Epidermal melanocyte (primary cell): ENCODE data around the gene TCF12.

Source experiments
- DNase-seq: peaks from one replicate; pipeline ENCODE4 v3.0.0; 2011; ENCODE audit warnings: low spot score; ENCODE audit not compliant: insufficient read length

TCF12 gene

GRCh38 chr15:57215881-57216280 is 297.4 kb downstream of the TCF12 start:
- no peak for DNase-seq

GRCh38 chr15:57216288-57216687 is 297.8 kb downstream of the TCF12 start:
- DNase-seq = no peak

DNA sequence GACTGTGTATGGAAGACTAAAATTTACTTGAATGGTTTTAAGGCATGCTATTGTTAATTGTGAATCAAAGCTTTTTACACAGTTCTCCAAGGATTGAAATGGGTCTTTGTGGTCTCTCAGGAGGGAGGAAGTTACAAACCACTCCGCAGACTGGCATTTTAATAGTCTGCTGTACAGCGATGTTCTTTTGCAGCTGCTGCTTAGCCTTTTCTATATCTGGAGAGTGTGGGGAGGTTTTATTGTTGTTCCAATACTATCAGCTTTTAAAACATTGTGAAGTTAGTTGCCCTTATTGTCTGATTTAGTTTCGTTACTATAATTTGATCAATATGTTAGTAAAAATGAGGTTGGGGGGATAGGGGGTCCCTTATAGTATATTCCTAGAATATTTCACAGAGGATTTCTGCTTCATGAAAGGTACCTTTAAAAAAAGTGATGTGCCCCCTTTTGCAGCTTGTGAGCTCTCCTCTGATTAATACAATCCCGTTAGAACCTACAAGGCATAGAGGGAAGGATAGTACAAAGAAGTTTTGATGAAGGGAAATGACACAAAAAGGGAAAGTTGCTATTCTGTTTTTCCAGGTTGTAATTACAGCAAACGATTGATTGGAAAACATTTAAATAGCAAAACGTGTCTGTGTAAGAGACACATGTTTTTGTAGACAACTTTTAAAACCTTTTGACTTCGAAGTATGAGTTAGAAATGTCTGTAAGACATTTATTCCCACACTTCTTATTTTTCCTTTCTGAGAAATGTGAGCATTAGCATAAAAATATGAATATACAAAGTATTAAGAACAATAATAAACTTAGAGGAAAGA is 299.5 kb downstream of the TCF12 start:
- DNase-seq = no peak

- no peak for DNase-seq
Observed at GRCh38 chr15:57218826-57219576, 300.6 kb downstream of the TCF12 start.

DNA sequence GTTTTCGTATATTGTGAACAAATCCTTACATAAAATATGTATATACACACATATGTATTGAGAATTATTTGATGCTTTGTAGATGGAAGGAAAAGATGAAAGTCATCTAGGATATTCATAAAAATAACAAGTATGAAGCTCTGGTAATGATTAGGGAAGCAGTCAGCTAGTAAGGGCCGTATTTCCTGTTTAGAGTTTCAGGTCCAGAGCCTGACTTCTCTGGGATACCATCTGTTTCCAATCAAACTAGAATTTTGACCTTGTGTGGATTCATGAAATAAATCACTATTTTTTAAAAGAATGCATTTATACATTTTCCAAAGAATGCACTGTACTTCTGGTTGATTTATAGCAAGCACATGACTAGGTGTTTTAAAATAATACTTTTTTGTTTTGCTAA is 301.8 kb downstream of the TCF12 start:
- no peak for DNase-seq

- no peak for DNase-seq
Observed at GRCh38 chr15:57221134-57221533, 302.7 kb downstream of the TCF12 start.

- no peak for DNase-seq
Observed at GRCh38 chr15:57223345-57223744, 304.9 kb downstream of the TCF12 start.

- DNase-seq = no peak
Observed at GRCh38 chr15:57223887-57224286, 305.4 kb downstream of the TCF12 start.

DNA sequence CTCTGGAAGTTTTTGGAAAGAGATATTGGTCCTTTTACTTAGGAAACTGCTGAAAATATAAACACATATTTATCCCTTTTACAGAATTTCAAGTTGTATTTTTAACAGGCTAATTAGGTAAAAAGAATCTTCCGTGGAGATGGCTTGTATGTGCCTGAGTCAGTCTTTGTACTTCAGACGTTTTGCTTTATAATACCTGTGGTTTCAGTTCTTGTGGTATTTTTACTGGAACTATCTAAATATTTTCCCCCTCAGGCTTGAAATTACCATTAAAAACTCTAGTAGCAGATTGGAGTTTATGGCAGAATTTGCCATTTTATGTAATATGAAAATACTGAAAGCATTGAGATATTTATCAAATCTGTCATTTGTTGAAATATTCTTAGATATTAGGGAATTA is 306.2 kb downstream of the TCF12 start:
- DNase-seq = no peak

- DNase-seq = no peak
Observed at GRCh38 chr15:57227166-57227565, 308.7 kb downstream of the TCF12 start.

DNA sequence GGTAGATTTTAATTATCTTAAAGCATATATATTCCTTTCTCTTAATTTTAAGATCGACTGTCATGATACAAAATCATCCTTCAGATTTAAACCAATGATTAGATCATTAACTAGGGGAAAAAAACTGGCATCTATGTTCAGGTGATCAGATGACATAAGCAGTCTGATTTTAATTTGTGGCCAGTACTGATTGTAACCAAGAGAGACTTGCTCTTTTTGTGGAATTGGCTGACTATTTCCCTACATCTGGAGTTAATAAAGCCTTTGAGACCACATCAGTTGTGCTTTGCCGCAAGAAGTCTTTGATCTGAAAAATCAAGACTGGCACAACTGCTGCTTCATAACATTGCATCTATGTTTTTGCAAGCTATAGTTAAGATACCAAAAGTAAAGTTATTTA is 309.5 kb downstream of the TCF12 start:
- DNase-seq = no peak

- no peak for DNase-seq
Observed at GRCh38 chr15:57228395-57228794, 310.0 kb downstream of the TCF12 start.

GRCh38 chr15:57229051-57229450 is 310.6 kb downstream of the TCF12 start:
- no peak for DNase-seq

DNA sequence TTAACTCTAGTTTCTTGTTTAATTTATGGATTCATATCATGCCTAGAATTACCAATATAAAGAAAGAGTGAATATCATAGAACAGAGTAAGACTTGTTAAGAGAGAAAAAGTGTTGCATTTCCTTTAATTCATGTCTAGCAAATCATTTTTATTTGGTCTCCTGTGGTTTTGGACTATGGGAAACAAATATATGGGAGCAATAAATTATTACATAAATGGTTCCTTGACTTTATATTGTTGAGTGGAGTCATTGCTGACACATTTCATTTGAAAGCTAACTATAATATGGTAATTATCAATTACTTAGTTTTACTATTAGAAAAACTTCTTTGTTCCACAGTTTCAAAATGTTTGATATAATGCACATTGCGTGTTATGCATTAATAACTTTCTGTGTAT is 313.1 kb downstream of the TCF12 start:
- no peak for DNase-seq

DNA sequence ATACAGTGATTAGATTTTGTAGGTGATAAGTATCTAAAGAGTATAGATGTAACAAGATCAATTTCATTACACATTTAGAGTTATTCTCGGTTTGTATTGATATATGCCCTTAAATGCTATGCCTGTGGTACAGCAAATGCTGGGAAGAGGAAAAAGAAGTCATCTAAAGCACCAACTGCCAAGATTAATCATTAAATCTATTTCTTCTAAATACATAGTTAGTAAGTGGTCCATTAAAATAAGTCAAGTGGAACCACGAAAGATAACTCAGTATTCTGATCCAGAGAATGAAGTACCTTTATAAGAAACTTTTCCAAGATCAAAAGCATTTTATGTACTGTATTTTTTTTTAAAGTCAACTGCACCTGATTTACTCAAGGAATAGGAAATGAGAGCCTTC is 315.7 kb downstream of the TCF12 start:
- DNase-seq = no peak

GRCh38 chr15:57235186-57235585 is 316.7 kb downstream of the TCF12 start:
- no peak for DNase-seq

- DNase-seq = no peak
Observed at GRCh38 chr15:57235873-57236272, 317.4 kb downstream of the TCF12 start.

GRCh38 chr15:57236561-57237300 is 318.3 kb downstream of the TCF12 start:
- DNase-seq = no peak

- no peak for DNase-seq
Observed at GRCh38 chr15:57237301-57237642, 318.8 kb downstream of the TCF12 start.

DNA sequence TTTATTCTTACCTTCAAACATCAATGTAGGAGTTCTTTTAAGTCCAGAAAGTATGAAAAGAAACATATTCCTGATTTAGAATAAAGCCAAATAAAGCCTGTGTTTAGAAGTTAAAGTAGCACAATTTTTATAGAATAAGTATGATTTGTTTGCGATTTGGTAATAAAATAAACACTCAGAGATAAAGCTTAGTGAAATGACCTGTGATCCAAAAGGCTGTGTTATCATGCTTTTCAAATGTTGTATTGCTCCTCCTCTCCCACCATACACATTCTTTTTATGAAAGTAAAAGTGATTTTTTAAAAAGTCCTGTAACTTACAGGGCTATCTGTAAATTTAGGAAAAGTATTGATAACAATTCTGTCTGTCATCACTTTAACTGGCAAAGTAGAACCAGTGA is 319.2 kb downstream of the TCF12 start:
- DNase-seq = no peak

GRCh38 chr15:57245130-57245529 is 326.7 kb downstream of the TCF12 start:
- peak; percentile 32 for DNase-seq

GRCh38 chr15:57245714-57246113 is 327.3 kb downstream of the TCF12 start:
- DNase-seq = no peak
